Colonic mucosa (tissue), 4 donors: ENCODE results near the gene GBP4. TPM values are rescaled to one million over a fixed set of nuclear protein-coding genes. Genes with fewer than 3 reads are reported as not detected.

Experiments used
- DNase-seq: peaks from one replicate; pipeline ENCODE4 v3.0.0-alpha.2; 2020
- H3K27ac ChIP-seq: fragments of 200-600 bp; one replicate; pipeline ENCODE4 v1.8.0; 2021
- H3K27me3 ChIP-seq: fragments of 200-600 bp; one replicate; pipeline ENCODE4 v1.8.0; 2021
- H3K36me3 ChIP-seq: fragments of 200-600 bp; one replicate; pipeline ENCODE4 v1.8.0; 2021
- H3K4me1 ChIP-seq: fragments of 200-600 bp; one replicate; pipeline ENCODE4 v1.8.0; 2021; ENCODE audit warnings: mild to moderate bottlenecking
- H3K4me3 ChIP-seq: fragments of 200-600 bp; one replicate; pipeline ENCODE4 v1.8.0; 2021
- H3K9ac ChIP-seq, 2 donors: one replicate each; pipeline ENCODE4 v1.7.0; 2013; ENCODE audit warnings: control low read depth in 2 of 2, low read depth in 2 of 2, low read length in 2 of 2
- H3K9me3 ChIP-seq: fragments of 200-600 bp; one replicate; pipeline ENCODE4 v1.8.0; 2021
- intact Hi-C: fragments of 100-400 bp; cut with DNase I; formaldehyde crosslinking; loops from one replicate; pipeline ENCODE4 v1.14.1; 2022
- total RNA-seq, 2 donors: library from RNA; stranded (reverse); fragmentation: NEBNext Ultra II Directional in 1 of 2; extraction: Animal tissue kit (Norgen Biotek cat#: 25700) in 1 of 2; gene quantifications; one replicate each; pipeline ENCODE4 v1.2.1, GENCODE V29; 2021
- TF ChIP-seq, protein P1 (sequence below): fragments of 200-600 bp; IDR thresholded peaks from one replicate; pipeline ENCODE4 v1.8.0; 2022; ENCODE audit warnings: antibody characterized with exemption, mild to moderate bottlenecking
- donor health status: healthy.
- donor health status: DM: no; HTN: no; CAD: no.
- donor health status: DM: no; HTN: no; CAD: no.

GBP4 gene
- total RNA-seq, 2 donors from 2014 or later = 2.1 to 4.9 TPM

DNA sequence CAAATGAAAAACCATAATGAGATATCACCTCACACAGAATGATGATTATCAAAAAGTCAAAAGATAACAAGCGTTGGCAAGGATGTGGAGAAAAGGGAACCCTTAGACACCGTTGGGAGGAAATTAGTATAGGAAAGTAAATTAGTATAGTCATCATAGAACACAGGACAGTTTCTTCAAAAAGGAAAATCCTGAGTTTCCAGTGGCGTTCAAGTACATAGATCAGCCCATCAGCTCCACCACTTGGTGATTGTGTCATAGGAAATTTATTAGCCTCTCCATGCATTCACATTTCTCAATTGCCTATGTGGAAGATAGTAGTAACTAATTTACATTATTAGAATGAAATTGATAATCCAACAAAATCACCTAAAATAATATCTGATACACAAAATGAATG, 52.0 kb downstream of the GBP4 start:
- intact Hi-C loops = no loop called here
- Histone ChIP-seq H3K36me3 (no peaks in the 10 kb centered on the region), H3K27ac (no peak overlapping the region), H3K27me3 (no peaks in the 10 kb centered on the region), H3K9me3 (no peaks in the 10 kb centered on the region), H3K4me1 (no peaks in the 10 kb centered on the region), H3K4me3 (no peak overlapping the region), H3K9ac (no peak overlapping the region)
- TF ChIP-seq, protein P1, sequence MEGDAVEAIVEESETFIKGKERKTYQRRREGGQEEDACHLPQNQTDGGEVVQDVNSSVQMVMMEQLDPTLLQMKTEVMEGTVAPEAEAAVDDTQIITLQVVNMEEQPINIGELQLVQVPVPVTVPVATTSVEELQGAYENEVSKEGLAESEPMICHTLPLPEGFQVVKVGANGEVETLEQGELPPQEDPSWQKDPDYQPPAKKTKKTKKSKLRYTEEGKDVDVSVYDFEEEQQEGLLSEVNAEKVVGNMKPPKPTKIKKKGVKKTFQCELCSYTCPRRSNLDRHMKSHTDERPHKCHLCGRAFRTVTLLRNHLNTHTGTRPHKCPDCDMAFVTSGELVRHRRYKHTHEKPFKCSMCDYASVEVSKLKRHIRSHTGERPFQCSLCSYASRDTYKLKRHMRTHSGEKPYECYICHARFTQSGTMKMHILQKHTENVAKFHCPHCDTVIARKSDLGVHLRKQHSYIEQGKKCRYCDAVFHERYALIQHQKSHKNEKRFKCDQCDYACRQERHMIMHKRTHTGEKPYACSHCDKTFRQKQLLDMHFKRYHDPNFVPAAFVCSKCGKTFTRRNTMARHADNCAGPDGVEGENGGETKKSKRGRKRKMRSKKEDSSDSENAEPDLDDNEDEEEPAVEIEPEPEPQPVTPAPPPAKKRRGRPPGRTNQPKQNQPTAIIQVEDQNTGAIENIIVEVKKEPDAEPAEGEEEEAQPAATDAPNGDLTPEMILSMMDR = no peak
- no peak for DNase-seq

GRCh38 chr1:89143484-89143883, 55.3 kb downstream of the GBP4 start:
- intact Hi-C loops = no loop called here
- DNase-seq = no peak
- H3K9ac ChIP-seq = no peak overlapping the region
- H3K27ac ChIP-seq = no peak overlapping the region
- no peaks in the 10 kb centered on the region for H3K36me3 ChIP-seq
- no peaks in the 10 kb centered on the region for H3K4me1 ChIP-seq
- no peak overlapping the region for H3K4me3 ChIP-seq
- TF ChIP-seq, protein P1 = no peak
- no peaks in the 10 kb centered on the region for H3K27me3 ChIP-seq
- no peaks in the 10 kb centered on the region for H3K9me3 ChIP-seq

- no peak overlapping the region for H3K4me3 ChIP-seq
- H3K27me3 ChIP-seq = no peaks in the 10 kb centered on the region
- H3K27ac ChIP-seq = no peak overlapping the region
- DNase-seq = no peak
- H3K36me3 ChIP-seq = no peaks in the 10 kb centered on the region
- TF ChIP-seq, protein P1 = no peak
- no peaks in the 10 kb centered on the region for H3K9me3 ChIP-seq
- no peak overlapping the region for H3K9ac ChIP-seq
- no peaks in the 10 kb centered on the region for H3K4me1 ChIP-seq
- intact Hi-C loops = no loop called here
Observed at GRCh38 chr1:89142160-89142559, 56.6 kb downstream of the GBP4 start.

DNA sequence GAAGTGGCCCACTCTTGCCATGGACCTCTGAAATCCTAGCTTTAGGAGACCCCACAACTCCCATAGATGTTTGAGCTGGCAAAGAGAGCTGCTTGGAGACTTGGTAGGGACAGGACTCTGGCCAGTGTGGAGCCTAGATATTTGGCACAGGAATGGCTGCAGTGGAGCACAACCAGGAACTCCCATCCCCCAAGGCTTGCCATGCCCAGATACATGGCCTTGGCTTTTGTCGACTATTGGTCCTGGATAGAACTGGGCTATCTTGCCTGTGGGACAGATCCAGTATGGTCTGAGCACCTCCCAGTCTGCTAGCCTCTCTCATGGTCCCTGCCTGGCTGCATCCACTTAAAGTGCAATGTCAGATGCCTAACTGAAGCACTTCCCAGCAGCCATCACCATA, 65.0 kb downstream of the GBP4 start:
- H3K9ac ChIP-seq = no peak overlapping the region
- no peak for DNase-seq
- intact Hi-C loops = loop anchor here (10.0 kb wide), 2 partner anchors 69 to 129 kb away; partner anchors contain the start of gene GBP1
- H3K4me1 ChIP-seq = no peaks in the 10 kb centered on the region
- TF ChIP-seq, protein P1 = no peak
- H3K9me3 ChIP-seq = no peaks in the 10 kb centered on the region
- H3K27ac ChIP-seq = no peak overlapping the region
- no peaks in the 10 kb centered on the region for H3K27me3 ChIP-seq
- H3K36me3 ChIP-seq = no peaks in the 10 kb centered on the region
- no peak overlapping the region for H3K4me3 ChIP-seq

Other genes with a start within 250 kb of the GBP4 start
- gene KYAT3, start 206.3 kb downstream of the GBP4 start, total RNA-seq = 10 to 100 TPM; 19.1 to 32.3 TPM
- gene RBMXL1, start 206.3 kb downstream of the GBP4 start, total RNA-seq = 10 to 100 TPM; 10.6 to 13.6 TPM
- gene GBP3, start 176.1 kb downstream of the GBP4 start, total RNA-seq = 100 to 1,000 TPM in 1 of 2 donors, 10 to 100 TPM in 1; 38.7 to 103 TPM
- 10 to 100 TPM; 15.0 to 25.9 TPM for gene GBP1, start 133.7 kb downstream of the GBP4 start, total RNA-seq
- 10 to 100 TPM; 20.1 to 81.0 TPM for gene GBP2, start 72.8 kb downstream of the GBP4 start, total RNA-seq
- gene GBP7, start 22.9 kb downstream of the GBP4 start, total RNA-seq = not detected
- 1 to 10 TPM; 1.3 to 3.0 TPM for gene GBP5, start 73.9 kb upstream of the GBP4 start, total RNA-seq
- not detected for gene GBP6, start 165.1 kb upstream of the GBP4 start, total RNA-seq